Measurements from ENCODE around the gene NME9.
"Not testable (repeated sequence)": the region's sequence is repeated elsewhere in the genome, so short reads cannot be mapped to it uniquely, and the experiment has no call there.

Gene NME9

GRCh38 chr3:138329127-138329983, at the start of gene NME9:
NME9 (minus strand) TSS chr3:138329851; CDS start chr3:138329335, 516 bp downstream.
- no peak for FAIRE-seq
- DNase-seq (ENCODE audit: low spot score), result peak; percentile 95

- FAIRE-seq (no peak), DNase-seq (ENCODE audit: low spot score) (no peak)
These were observed 49.3 kb upstream of the NME9 start for GRCh38 chr3:138378990-138379389.

GRCh38 chr3:138378331-138378730, 48.7 kb upstream of the NME9 start:
- DNase-seq (ENCODE audit: low spot score) (no peak), FAIRE-seq (no peak)

- no peak for DNase-seq (ENCODE audit: low spot score)
- FAIRE-seq, result no peak
These were observed 48.2 kb upstream of the NME9 start for GRCh38 chr3:138377804-138378203.

- FAIRE-seq; DNase-seq (ENCODE audit: low spot score): not testable (repeated sequence)
These were observed 47.6 kb upstream of the NME9 start for GRCh38 chr3:138377212-138377611.

- FAIRE-seq (no peak), DNase-seq (ENCODE audit: low spot score) (no peak)
These were observed 47.0 kb upstream of the NME9 start for GRCh38 chr3:138376663-138377062.

GRCh38 chr3:138375447-138375846, 45.8 kb upstream of the NME9 start:
- FAIRE-seq, result no peak
- no peak for DNase-seq (ENCODE audit: low spot score)

- DNase-seq (ENCODE audit: low spot score) (no peak), FAIRE-seq (no peak)
These were observed 45.0 kb upstream of the NME9 start for GRCh38 chr3:138374573-138375134.

- no peak for FAIRE-seq
- DNase-seq (ENCODE audit: low spot score), result no peak
These were observed 44.1 kb upstream of the NME9 start for GRCh38 chr3:138373736-138374094.

- no peak for FAIRE-seq
- no peak for DNase-seq (ENCODE audit: low spot score)
These were observed 43.6 kb upstream of the NME9 start for GRCh38 chr3:138373087-138373735.

GRCh38 chr3:138371070-138371965, 41.7 kb upstream of the NME9 start:
- no peak for DNase-seq (ENCODE audit: low spot score)
- no peak for FAIRE-seq

GRCh38 chr3:138370321-138370720, 40.7 kb upstream of the NME9 start:
- DNase-seq (ENCODE audit: low spot score) (no peak), FAIRE-seq (no peak)

GRCh38 chr3:138369151-138369900, 39.7 kb upstream of the NME9 start:
- no peak for FAIRE-seq

GRCh38 chr3:138367911-138368310, 38.3 kb upstream of the NME9 start:
- FAIRE-seq (no peak), DNase-seq (ENCODE audit: low spot score) (no peak)

More at GRCh38 chr3:138369151-138369900, 39.7 kb upstream of the NME9 start:
- no peak for DNase-seq (ENCODE audit: low spot score)

GRCh38 chr3:138367326-138367850, 37.7 kb upstream of the NME9 start:
- FAIRE-seq (no peak), DNase-seq (ENCODE audit: low spot score) (no peak)

- FAIRE-seq (no peak), DNase-seq (ENCODE audit: low spot score) (no peak)
These were observed 36.5 kb upstream of the NME9 start for GRCh38 chr3:138366006-138366759.

GRCh38 chr3:138365253-138365555, 35.6 kb upstream of the NME9 start:
- DNase-seq (ENCODE audit: low spot score) (no peak), FAIRE-seq (no peak)

GRCh38 chr3:138364356-138365252, 35.0 kb upstream of the NME9 start:
- DNase-seq (ENCODE audit: low spot score) (no peak), FAIRE-seq (no peak)

- DNase-seq (ENCODE audit: low spot score), result no peak
- no peak for FAIRE-seq
These were observed 33.7 kb upstream of the NME9 start for GRCh38 chr3:138363322-138363721.
